MM.1S (cell line): ENCODE results near the gene TRAF3IP1.

ENCODE experiments used
- DNase-seq: peaks from one replicate; pipeline ENCODE4 v3.0.0-alpha.2; 2015
- H2AFZ ChIP-seq: fragments of 300-600 bp; sonication (generic); 2 replicates; pipeline ENCODE4 v1.6.0; 2016; ENCODE audit warnings: antibody characterized with exemption, low read length
- H3F3A ChIP-seq: fragments of 300-600 bp; sonication (generic); 2 replicates; pipeline ENCODE4 v1.6.1; 2016; ENCODE audit warnings: mild to moderate bottlenecking, antibody characterized with exemption, low read length, moderate library complexity, mixed read lengths; ENCODE audit not compliant: insufficient read depth
- H3K27ac ChIP-seq: fragments of 300-600 bp; sonication (generic); 2 replicates; pipeline ENCODE4 v1.5.1; 2016; ENCODE audit warnings: mild to moderate bottlenecking, low read length
- H3K27me3 ChIP-seq: fragments of 300-600 bp; sonication (generic); replicated peaks from 2 replicates; pipeline ENCODE4 v1.6.0; 2016; ENCODE audit warnings: low read length; ENCODE audit not compliant: insufficient read depth
- H3K36me3 ChIP-seq: fragments of 300-600 bp; sonication (generic); replicated peaks from 2 replicates; pipeline ENCODE4 v1.6.1; 2016; ENCODE audit warnings: mild to moderate bottlenecking, low read length, mixed read lengths; ENCODE audit not compliant: insufficient read depth
- H3K4me1 ChIP-seq: fragments of 300-600 bp; sonication (generic); 2 replicates; pipeline ENCODE4 v1.6.1; 2016; ENCODE audit warnings: low read length, mixed read lengths
- H3K4me2 ChIP-seq: fragments of 300-600 bp; sonication (generic); 2 replicates; pipeline ENCODE4 v1.6.0; 2016; ENCODE audit warnings: low read depth, low read length
- H3K4me3 ChIP-seq: fragments of 300-600 bp; sonication (generic); 2 replicates; pipeline ENCODE4 v1.5.1; 2016; ENCODE audit warnings: low read length, mixed read lengths
- H3K79me2 ChIP-seq: fragments of 300-600 bp; sonication (generic); 2 replicates; pipeline ENCODE4 v1.6.1; 2016; ENCODE audit warnings: mixed run types, low read length, mixed read lengths
- H3K9ac ChIP-seq: fragments of 300-600 bp; sonication (generic); 2 replicates; pipeline ENCODE4 v1.6.1; 2016; ENCODE audit warnings: low read length, mixed read lengths
- H3K9me2 ChIP-seq: fragments of 300-600 bp; sonication (generic); replicated peaks from 2 replicates; pipeline ENCODE4 v1.6.1; 2016; ENCODE audit warnings: mild to moderate bottlenecking, low read length, mixed read lengths; ENCODE audit not compliant: insufficient read depth
- H3K9me3 ChIP-seq: fragments of 300-600 bp; sonication (generic); replicated peaks from 2 replicates; pipeline ENCODE4 v1.6.1; 2016; ENCODE audit warnings: mild to moderate bottlenecking, low read length, mixed read lengths; ENCODE audit not compliant: insufficient read depth
- H4K20me1 ChIP-seq: fragments of 300-600 bp; sonication (generic); 2 replicates; pipeline ENCODE4 v1.6.1; 2016; ENCODE audit warnings: mild to moderate bottlenecking, low read length, moderate library complexity, mixed read lengths; ENCODE audit not compliant: insufficient read depth
- EZH2 ChIP-seq: fragments of 300-600 bp; sonication (generic); optimal IDR thresholded peaks from 2 replicates; pipeline ENCODE3; 2017; ENCODE audit warnings: low read depth, mild to moderate bottlenecking, antibody characterized with exemption, low read length, mixed read lengths
- EZH2phosphoT487 ChIP-seq: fragments of 300-600 bp; sonication (generic); IDR thresholded peaks from 2 replicates; pipeline ENCODE4 v1.6.1; 2018; ENCODE audit warnings: antibody characterized with exemption, low read length
- TF ChIP-seq, protein P1 (sequence below): fragments of 300-600 bp; sonication (generic); IDR thresholded peaks from 2 replicates; pipeline ENCODE4 v1.5.1; 2016; ENCODE audit warnings: antibody characterized with exemption, low read length, mixed read lengths

Gene TRAF3IP1

DNA sequence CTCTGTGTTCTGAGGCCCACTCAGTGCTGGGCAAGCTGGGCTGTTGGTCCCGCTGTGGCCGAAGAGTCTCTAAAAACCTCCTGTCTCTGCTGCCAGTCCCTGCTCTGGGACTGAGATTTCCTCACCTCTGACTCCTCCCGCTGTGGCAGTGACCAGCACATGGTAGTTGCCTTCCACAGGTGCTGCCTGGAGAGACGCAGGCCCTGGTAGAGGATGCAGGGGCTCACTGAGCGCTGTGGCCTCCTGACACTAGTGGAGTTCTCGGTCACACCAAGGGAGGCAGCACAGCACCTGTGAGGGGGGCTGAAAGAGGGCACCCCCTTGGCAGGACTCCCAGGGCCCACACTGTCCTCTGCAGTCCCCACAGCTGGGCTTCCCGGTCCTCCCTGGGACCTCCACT, 102.6 kb downstream of the TRAF3IP1 start:
- Histone ChIP-seq H2AFZ (no peak overlapping the region), H3K36me3 (no peaks in the 10 kb centered on the region), H3K27me3 (no peaks in the 10 kb centered on the region), H3K4me3 (no peak overlapping the region), H3K4me2 (no peak overlapping the region), H3K79me2 (peaks cover 10% of the 10 kb centered on the region), H3F3A (peaks cover 4% of the 10 kb centered on the region; the same call in 1 of the 2 replicates), H4K20me1 (no peaks in the 10 kb centered on the region), H3K9me3 (no peaks in the 10 kb centered on the region), H3K9me2 (no peaks in the 10 kb centered on the region), H3K27ac (no peak overlapping the region), H3K4me1 (0 out of 2 replicates have a peak, but pooled peaks cover 4% of the 10 kb centered on the region), H3K9ac (no peak overlapping the region)
- no peak for TF ChIP-seq EZH2phosphoT487
- TF ChIP-seq, protein P1, sequence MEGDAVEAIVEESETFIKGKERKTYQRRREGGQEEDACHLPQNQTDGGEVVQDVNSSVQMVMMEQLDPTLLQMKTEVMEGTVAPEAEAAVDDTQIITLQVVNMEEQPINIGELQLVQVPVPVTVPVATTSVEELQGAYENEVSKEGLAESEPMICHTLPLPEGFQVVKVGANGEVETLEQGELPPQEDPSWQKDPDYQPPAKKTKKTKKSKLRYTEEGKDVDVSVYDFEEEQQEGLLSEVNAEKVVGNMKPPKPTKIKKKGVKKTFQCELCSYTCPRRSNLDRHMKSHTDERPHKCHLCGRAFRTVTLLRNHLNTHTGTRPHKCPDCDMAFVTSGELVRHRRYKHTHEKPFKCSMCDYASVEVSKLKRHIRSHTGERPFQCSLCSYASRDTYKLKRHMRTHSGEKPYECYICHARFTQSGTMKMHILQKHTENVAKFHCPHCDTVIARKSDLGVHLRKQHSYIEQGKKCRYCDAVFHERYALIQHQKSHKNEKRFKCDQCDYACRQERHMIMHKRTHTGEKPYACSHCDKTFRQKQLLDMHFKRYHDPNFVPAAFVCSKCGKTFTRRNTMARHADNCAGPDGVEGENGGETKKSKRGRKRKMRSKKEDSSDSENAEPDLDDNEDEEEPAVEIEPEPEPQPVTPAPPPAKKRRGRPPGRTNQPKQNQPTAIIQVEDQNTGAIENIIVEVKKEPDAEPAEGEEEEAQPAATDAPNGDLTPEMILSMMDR, result no peak
- TF ChIP-seq EZH2, result no peak
- DNase-seq, result no peak

DNA sequence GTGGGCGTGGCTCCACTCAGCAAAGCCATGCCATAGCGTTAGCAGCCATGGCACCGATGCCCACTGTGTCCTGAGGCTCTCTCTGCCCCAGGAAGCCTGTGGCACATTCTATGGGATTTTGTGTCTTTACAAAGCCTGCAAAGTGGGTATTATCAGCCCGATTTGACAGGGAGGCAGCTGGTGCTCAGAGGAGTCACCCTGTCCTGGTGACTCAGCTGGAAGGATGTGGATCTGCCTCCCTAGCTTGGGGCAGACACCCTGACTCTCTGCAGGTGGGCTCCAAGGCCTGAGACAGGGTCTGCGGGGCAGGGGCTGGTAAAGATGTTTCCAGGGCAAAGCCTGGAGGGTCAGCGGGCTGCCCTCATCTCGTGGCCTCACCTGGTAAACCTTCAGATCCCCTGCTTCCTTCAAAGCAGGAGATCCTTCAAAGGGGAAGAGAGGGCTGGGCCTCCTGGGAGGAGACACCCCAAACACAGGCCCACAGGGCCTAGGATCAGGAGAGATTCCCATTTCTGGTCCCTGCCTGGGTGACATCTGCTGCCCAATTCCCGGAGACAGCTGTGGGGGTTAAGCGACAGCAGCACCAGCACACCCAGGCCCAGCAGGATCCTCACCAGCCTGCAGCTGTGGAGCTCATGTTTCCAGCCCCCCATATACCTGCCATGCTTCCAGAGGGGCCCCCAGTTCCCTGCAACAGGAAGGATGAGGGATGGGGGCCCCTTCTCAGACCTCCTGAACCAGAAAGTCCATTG, 103.4 kb downstream of the TRAF3IP1 start:
- H3K9me3 ChIP-seq, result no peaks in the 10 kb centered on the region
- H3K79me2 ChIP-seq, result peaks cover 18% of the 10 kb centered on the region
- H3K27ac ChIP-seq, result no peak overlapping the region
- H3K4me1 ChIP-seq, result 0 out of 2 replicates have a peak, but pooled peaks cover 4% of the 10 kb centered on the region
- no peak overlapping the region for H3K4me3 ChIP-seq
- no peak overlapping the region for H3K9ac ChIP-seq
- H3K4me2 ChIP-seq, result no peak overlapping the region
- TF ChIP-seq EZH2 (no peak), EZH2phosphoT487 (no peak)
- TF ChIP-seq, protein P1, result no peak
- H3K27me3 ChIP-seq, result no peaks in the 10 kb centered on the region
- no peaks in the 10 kb centered on the region for H3F3A ChIP-seq
- DNase-seq, result no peak
- H4K20me1 ChIP-seq, result no peaks in the 10 kb centered on the region
- H3K9me2 ChIP-seq, result no peaks in the 10 kb centered on the region
- no peak overlapping the region for H2AFZ ChIP-seq
- H3K36me3 ChIP-seq, result no peaks in the 10 kb centered on the region

DNA sequence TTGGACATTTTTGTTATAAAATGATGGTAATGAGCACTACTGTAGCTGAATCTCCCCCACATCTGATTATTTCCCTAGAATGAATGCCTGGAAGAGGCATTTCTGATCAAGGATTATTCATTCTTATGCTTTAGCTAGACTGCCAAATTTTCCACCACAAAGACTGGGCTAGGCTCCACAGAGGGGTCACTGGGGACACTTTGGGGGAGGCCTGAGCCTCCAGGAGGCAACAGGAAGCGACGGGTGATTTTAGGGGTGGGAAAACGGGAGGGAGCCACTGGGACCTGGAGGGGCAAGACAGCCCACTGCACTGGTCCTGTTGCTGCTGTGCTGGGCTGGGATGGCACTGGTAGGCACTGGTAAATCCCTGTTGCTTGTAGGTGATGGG, 104.0 kb downstream of the TRAF3IP1 start:
- Histone ChIP-seq H3K4me1 (0 out of 2 replicates have a peak, but pooled peaks cover 4% of the 10 kb centered on the region), H3K4me2 (no peak overlapping the region), H3K79me2 (peaks cover 24% of the 10 kb centered on the region), H2AFZ (no peak overlapping the region), H3K9ac (no peak overlapping the region), H3K4me3 (no peak overlapping the region), H3F3A (no peaks in the 10 kb centered on the region; the same call in 1 of the 2 replicates), H3K36me3 (no peaks in the 10 kb centered on the region), H3K9me2 (no peaks in the 10 kb centered on the region), H3K27ac (no peak overlapping the region), H3K9me3 (no peaks in the 10 kb centered on the region), H4K20me1 (no peaks in the 10 kb centered on the region), H3K27me3 (no peaks in the 10 kb centered on the region)
- DNase-seq, result no peak
- TF ChIP-seq, protein P1, result no peak
- TF ChIP-seq EZH2 (no peak), EZH2phosphoT487 (no peak)
